Chondrocyte (in vitro differentiated cells): ENCODE results near the gene SLCO3A1. TPM values are rescaled to one million over a fixed set of nuclear protein-coding genes. Genes with fewer than 3 reads are reported as not detected.

ENCODE experiments used
- DNase-seq: peaks from one replicate; pipeline ENCODE4 v3.0.0; 2021; ENCODE audit warnings: mixed read lengths, low spot score
- H3K27ac Mint-ChIP-seq: one replicate; pipeline ENCODE4 v1.8.0; 2021; ENCODE audit warnings: mild to moderate bottlenecking, moderate library complexity, mixed read lengths; ENCODE audit not compliant: unreplicated experiment
- H3K27me3 Mint-ChIP-seq: 2 replicates; pipeline ENCODE4 v1.8.0; 2021; ENCODE audit warnings: low read depth, mixed read lengths
- H3K36me3 Mint-ChIP-seq: 2 replicates; pipeline ENCODE4 v1.8.0; 2021; ENCODE audit warnings: low read depth, mixed read lengths
- H3K4me1 Mint-ChIP-seq: 2 replicates; pipeline ENCODE4 v1.8.0; 2021; ENCODE audit warnings: low read depth, mild to moderate bottlenecking, mixed read lengths
- H3K4me3 Mint-ChIP-seq: one replicate; pipeline ENCODE4 v1.8.0; 2021; ENCODE audit warnings: mild to moderate bottlenecking, moderate library complexity, mixed read lengths; ENCODE audit not compliant: unreplicated experiment
- H3K9me3 Mint-ChIP-seq: 2 replicates; pipeline ENCODE4 v1.8.0; 2021; ENCODE audit warnings: low read depth, mixed read lengths
- total RNA-seq: library from RNA; stranded (reverse); gene quantifications from 3 replicates; pipeline ENCODE4 v1.2.1, GENCODE V29; 2021
- TF ChIP-seq, protein P1 (sequence below): fragments of 200-600 bp; sonication (generic); IDR thresholded peaks from 2 replicates; pipeline ENCODE4 v1.5.0; 2021; ENCODE audit warnings: antibody characterized with exemption, mild to moderate bottlenecking, moderate library complexity

SLCO3A1 gene
- total RNA-seq, 1 donor from 2014 or later, result 3.7 TPM

DNA sequence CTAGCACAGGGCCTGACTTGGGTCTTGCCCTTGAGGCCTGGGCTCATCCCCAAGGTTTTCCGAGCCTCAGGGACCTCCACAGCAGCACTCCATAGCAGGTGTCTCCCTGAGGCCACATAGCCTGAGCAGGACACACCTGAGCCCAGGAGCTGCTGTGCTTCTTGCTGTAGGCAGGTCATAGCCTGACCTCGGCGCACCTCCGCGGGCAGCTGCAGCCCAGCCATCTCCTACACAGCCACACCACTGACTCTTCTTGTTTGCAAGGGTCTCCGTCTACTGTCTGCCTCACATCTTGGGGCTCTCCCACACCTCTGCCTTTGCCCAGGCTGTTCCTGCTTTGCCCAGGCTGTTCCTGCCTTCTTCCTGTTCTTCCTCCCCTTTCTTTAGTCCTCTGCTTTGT is 224.8 kb downstream of the SLCO3A1 start:
- Mint-ChIP-seq H3K4me1 (no peaks in the 10 kb centered on the region), H3K4me3 (no peak overlapping the region), H3K9me3 (no peaks in the 10 kb centered on the region), H3K27ac (no peak overlapping the region), H3K27me3 (peaks cover 5% of the 10 kb centered on the region), H3K36me3 (no peaks in the 10 kb centered on the region)
- TF ChIP-seq, protein P1, sequence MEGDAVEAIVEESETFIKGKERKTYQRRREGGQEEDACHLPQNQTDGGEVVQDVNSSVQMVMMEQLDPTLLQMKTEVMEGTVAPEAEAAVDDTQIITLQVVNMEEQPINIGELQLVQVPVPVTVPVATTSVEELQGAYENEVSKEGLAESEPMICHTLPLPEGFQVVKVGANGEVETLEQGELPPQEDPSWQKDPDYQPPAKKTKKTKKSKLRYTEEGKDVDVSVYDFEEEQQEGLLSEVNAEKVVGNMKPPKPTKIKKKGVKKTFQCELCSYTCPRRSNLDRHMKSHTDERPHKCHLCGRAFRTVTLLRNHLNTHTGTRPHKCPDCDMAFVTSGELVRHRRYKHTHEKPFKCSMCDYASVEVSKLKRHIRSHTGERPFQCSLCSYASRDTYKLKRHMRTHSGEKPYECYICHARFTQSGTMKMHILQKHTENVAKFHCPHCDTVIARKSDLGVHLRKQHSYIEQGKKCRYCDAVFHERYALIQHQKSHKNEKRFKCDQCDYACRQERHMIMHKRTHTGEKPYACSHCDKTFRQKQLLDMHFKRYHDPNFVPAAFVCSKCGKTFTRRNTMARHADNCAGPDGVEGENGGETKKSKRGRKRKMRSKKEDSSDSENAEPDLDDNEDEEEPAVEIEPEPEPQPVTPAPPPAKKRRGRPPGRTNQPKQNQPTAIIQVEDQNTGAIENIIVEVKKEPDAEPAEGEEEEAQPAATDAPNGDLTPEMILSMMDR, result no peak
- no peak for DNase-seq

GRCh38 chr15:92079047-92079446 is 225.5 kb downstream of the SLCO3A1 start:
- Mint-ChIP-seq H3K4me3 (no peak overlapping the region), H3K27me3 (peaks cover 5% of the 10 kb centered on the region), H3K4me1 (no peaks in the 10 kb centered on the region), H3K27ac (no peak overlapping the region), H3K9me3 (no peaks in the 10 kb centered on the region), H3K36me3 (no peaks in the 10 kb centered on the region)
- TF ChIP-seq, protein P1, result peak; percentile 65
- no peak for DNase-seq

DNA sequence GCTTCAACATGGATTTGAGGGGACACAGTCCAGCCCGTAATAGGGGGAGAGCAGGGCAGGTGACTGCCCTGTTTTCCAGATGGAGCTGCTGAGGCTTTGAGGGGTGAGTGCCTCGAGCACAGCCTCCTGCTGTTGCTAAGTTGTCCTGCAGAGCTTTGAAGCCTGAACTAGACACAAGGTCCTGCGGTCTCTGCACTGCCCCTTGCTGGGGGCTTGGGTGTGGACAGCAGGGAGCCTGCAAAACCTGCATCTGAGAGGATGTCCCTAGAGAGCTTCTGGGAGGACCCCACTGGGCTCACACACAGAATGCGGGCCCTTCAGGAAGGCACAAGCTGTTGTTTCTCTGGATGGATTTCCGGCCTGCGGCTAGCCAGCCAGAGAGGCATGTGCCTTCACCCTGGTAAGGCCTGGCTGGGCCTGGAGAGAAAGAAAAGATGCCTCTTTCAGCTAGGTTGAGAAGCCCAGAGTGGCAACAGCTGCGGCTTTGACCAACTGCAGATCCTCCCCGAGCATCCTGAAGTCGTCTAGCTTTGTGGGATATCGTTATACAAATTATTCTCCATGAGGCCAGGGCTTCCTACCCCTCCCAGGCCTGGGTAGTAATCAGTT is 226.2 kb downstream of the SLCO3A1 start:
- Mint-ChIP-seq H3K4me3 (no peak overlapping the region), H3K27ac (no peak overlapping the region), H3K27me3 (peaks cover 5% of the 10 kb centered on the region), H3K9me3 (no peaks in the 10 kb centered on the region), H3K36me3 (no peaks in the 10 kb centered on the region), H3K4me1 (no peaks in the 10 kb centered on the region)
- no peak for DNase-seq
- TF ChIP-seq, protein P1, result no peak

DNA sequence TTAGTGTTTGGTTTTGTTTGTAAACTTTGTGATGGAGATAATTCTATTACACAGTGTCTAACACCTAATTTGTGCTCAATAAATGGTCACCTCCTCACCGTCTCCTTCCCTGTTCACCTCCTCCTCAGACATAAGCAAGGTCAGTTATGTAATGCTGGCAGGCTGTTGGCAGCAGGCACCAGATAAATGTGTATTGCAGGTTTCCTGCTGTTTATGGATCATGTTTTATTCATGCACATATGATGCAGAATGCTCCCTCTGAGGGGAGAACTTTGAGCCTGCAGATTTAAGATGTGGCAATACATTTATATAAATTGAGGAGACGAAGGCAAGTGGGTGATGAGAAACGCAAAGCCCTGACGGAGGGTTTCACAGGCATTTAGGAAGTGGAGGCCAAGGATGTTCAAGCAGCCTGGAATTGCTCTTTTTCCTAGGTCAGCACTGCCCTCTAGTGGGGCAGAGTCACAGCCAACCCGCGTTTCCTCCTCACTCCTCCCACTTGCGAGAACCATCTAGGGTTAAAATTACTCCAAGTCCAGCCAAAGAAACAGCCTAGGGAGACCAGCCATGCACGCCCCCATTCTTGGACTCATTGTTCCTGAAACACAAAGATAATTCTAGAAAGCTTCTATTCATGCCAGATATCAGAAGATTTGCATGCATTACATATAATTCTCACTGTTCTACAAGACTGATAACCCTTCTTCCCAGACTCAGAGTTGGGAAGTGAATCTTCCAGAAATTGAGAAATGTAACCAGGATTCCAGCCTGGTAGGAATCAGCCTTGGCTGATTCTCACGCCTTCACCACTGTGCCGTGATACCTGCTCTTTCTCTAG is 228.7 kb downstream of the SLCO3A1 start:
- Mint-ChIP-seq H3K4me3 (no peak overlapping the region), H3K36me3 (no peaks in the 10 kb centered on the region), H3K9me3 (no peaks in the 10 kb centered on the region), H3K4me1 (no peaks in the 10 kb centered on the region), H3K27me3 (no peaks in the 10 kb centered on the region), H3K27ac (no peak overlapping the region)
- DNase-seq, result no peak
- TF ChIP-seq, protein P1, result peak; percentile 91

DNA sequence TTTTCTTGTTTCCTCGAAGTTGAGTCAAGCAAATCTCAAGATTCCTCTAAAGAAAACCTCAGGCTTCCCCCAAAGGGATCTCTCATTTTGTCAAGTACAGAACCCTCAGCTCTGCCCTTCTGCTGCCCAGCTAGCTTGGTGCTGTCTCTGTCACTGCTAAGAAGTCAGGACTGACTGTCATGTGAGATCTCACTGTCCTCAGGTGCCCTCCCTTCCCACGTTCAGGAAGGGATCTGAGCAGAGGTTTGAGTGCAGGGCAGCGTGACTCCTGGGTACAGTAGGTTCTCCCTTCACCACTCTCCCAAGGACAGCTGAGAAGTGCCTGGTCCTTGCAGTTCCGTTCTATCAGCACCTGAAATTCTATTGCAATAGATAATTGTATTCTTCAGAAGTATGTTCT is 229.7 kb downstream of the SLCO3A1 start:
- Mint-ChIP-seq H3K9me3 (no peaks in the 10 kb centered on the region), H3K36me3 (no peaks in the 10 kb centered on the region), H3K4me1 (no peaks in the 10 kb centered on the region), H3K27ac (no peak overlapping the region), H3K27me3 (peaks cover 5% of the 10 kb centered on the region), H3K4me3 (no peak overlapping the region)
- TF ChIP-seq, protein P1, result no peak
- DNase-seq, result no peak
